Activated T-cell treated with anti-CD3 and anti-CD28 coated beads, Interleukin-2, amount 50 U/mL, for 4 hours (primary cell): ENCODE results near the gene DPP6. TPM values are rescaled to one million over a fixed set of nuclear protein-coding genes. Genes with fewer than 3 reads are reported as not detected.
A peak's percentile ranks its signal among the peaks of the same experiment; 100 is the strongest.
"Not testable (repeated sequence)": the region's sequence is repeated elsewhere in the genome, so short reads cannot be mapped to it uniquely, and the experiment has no call there.

Experiments
- ATAC-seq, 2 donors: fragments of 200-7000 bp; cut with Tn5 transposase; one replicate each; pipeline ENCODE4 v1.10.0; 2021
- DNase-seq: peaks from one replicate; pipeline ENCODE4 v3.0.0-alpha.2; 2020
- H3K27me3 Mint-ChIP-seq: one replicate; pipeline ENCODE4 v1.8.0; 2021; ENCODE audit warnings: low read depth, mixed read lengths
- H3K36me3 Mint-ChIP-seq: one replicate; pipeline ENCODE4 v1.8.0; 2022; ENCODE audit warnings: mixed read lengths; ENCODE audit not compliant: insufficient read depth
- H3K4me1 Mint-ChIP-seq: one replicate; pipeline ENCODE4 v1.8.0; 2021; ENCODE audit warnings: low read depth, mixed read lengths
- H3K4me3 Mint-ChIP-seq: one replicate; pipeline ENCODE4 v1.8.0; 2021; ENCODE audit warnings: mild to moderate bottlenecking, moderate library complexity, mixed read lengths
- H3K9me3 Mint-ChIP-seq: one replicate; pipeline ENCODE4 v1.8.0; 2021; ENCODE audit warnings: mixed read lengths
- total RNA-seq, 3 donors: library from RNA; stranded (reverse); gene quantifications; one replicate each; pipeline ENCODE4 v1.2.1, GENCODE V29; 2021

The DPP6 gene
- total RNA-seq, 3 donors from 2014 or later = not detected

- Mint-ChIP-seq H3K9me3 (peaks cover 3% of the 10 kb centered on the region), H3K27me3 (peaks cover 24% of the 10 kb centered on the region), H3K4me3 (no peak overlapping the region), H3K36me3 (no peaks in the 10 kb centered on the region), H3K4me1 (peaks cover 3% of the 10 kb centered on the region)
- ATAC-seq (no peak), DNase-seq (no peak)
Observed at GRCh38 chr7:154915600-154915999, 863.4 kb downstream of the DPP6 start.

DNA sequence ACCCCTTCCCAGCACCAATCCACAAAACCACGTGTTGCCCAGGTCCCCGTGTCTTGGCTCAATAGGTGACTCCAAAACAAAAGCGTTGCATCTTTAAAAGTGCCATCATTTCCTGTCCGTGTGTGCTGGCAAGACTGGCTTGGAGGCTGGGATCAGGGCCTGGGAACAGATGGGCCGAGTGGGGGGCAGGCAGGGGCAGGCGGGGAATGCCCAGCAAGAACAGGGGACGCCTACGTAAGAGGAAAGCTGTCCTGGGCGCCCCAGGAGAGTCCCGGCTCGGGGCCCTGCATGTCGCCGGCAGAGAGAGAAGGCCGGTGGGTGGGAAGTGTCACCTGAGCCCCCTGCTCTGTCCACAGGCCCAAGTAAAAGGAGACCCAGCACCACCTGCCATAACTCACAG, 864.2 kb downstream of the DPP6 start:
- ATAC-seq = no peak
- Mint-ChIP-seq H3K4me1 (peaks cover 3% of the 10 kb centered on the region), H3K27me3 (peaks cover 24% of the 10 kb centered on the region), H3K4me3 (no peak overlapping the region), H3K36me3 (no peaks in the 10 kb centered on the region), H3K9me3 (peaks cover 1% of the 10 kb centered on the region)
- DNase-seq = no peak

GRCh38 chr7:154916856-154917807, 864.9 kb downstream of the DPP6 start:
- H3K36me3 Mint-ChIP-seq = no peaks in the 10 kb centered on the region
- H3K4me3 Mint-ChIP-seq = no peak overlapping the region
- DNase-seq (no peak), ATAC-seq (no peak)
- peaks cover 3% of the 10 kb centered on the region for H3K4me1 Mint-ChIP-seq
- H3K9me3 Mint-ChIP-seq = no peaks in the 10 kb centered on the region
- peaks cover 24% of the 10 kb centered on the region for H3K27me3 Mint-ChIP-seq

DNA sequence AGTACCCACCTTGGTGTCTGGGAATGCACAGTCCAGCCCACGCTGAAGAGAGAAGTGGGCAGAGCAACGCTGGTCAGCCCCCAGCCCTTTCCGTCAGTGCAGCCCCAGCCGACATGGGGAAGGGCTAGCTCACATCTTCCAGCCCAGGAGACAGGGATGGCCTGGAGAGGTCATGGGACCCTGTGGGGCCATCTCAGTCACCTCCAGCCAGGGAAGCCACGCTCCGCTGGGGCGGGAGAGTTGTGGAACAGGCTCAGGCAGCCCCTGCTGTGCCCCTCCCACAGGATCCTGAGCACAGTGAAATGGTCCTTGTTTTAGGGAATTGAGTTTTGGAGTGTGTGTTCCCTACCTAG, 865.6 kb downstream of the DPP6 start:
- DNase-seq (no peak), ATAC-seq (no peak)
- peaks cover 26% of the 10 kb centered on the region for H3K27me3 Mint-ChIP-seq
- peaks cover 3% of the 10 kb centered on the region for H3K4me1 Mint-ChIP-seq
- no peaks in the 10 kb centered on the region for H3K36me3 Mint-ChIP-seq
- no peak overlapping the region for H3K4me3 Mint-ChIP-seq
- H3K9me3 Mint-ChIP-seq = no peaks in the 10 kb centered on the region

DNA sequence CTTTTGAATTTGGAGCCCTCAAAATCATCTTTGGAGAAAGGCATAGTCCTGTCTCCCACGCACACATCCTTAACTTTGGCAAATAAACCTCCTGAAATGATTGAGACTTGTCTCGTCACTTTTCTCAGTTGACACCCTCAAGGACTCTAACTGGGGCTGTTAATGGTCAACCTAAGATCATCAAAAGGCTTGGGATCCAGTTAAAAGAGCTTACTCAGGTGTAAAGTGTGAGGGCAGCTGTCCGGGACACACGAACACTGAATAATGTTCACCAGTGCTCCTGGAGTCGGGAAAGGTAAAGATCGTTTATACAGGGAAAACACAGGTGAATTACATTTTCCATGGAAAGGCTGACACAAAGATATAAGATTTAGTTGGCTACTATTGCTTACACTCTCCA, 866.1 kb downstream of the DPP6 start:
- ATAC-seq (no peak), DNase-seq (no peak)
- peaks cover 26% of the 10 kb centered on the region for H3K27me3 Mint-ChIP-seq
- H3K4me1 Mint-ChIP-seq = peaks cover 3% of the 10 kb centered on the region
- H3K4me3 Mint-ChIP-seq = no peak overlapping the region
- no peaks in the 10 kb centered on the region for H3K36me3 Mint-ChIP-seq
- no peaks in the 10 kb centered on the region for H3K9me3 Mint-ChIP-seq

DNA sequence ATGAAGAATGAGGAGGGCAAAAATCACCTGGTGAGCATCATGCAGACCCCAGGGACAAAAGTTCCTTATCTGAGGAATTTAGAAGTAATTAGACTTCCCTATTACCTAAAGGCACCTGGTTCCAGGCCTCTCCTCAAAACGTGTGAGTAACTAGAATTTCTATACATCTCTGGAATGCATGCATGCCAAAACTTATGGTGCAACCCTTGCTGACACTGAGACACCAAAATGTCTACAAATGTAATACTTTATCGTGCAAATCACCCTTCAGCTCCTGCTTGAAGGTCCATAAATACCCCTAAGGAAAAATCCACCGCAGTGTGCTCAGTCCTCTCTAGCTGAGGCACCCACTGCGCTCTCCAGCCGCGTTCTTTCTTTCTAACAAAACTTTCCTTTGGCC, 866.5 kb downstream of the DPP6 start:
- H3K36me3 Mint-ChIP-seq = no peaks in the 10 kb centered on the region

GRCh38 chr7:154919344-154920225, 867.4 kb downstream of the DPP6 start:
- ATAC-seq (no peak), DNase-seq (no peak)
- H3K27me3 Mint-ChIP-seq = peaks cover 18% of the 10 kb centered on the region
- H3K9me3 Mint-ChIP-seq = no peaks in the 10 kb centered on the region
- H3K4me3 Mint-ChIP-seq = no peak overlapping the region
- H3K36me3 Mint-ChIP-seq = no peaks in the 10 kb centered on the region
- no peaks in the 10 kb centered on the region for H3K4me1 Mint-ChIP-seq

More for the DNA sequence above, 866.5 kb downstream of the DPP6 start:
- Mint-ChIP-seq H3K4me3 (no peak overlapping the region), H3K4me1 (peaks cover 3% of the 10 kb centered on the region), H3K9me3 (no peaks in the 10 kb centered on the region), H3K27me3 (peaks cover 25% of the 10 kb centered on the region)
- no peak for DNase-seq
- ATAC-seq = no peak

- H3K4me1 Mint-ChIP-seq, H3K27me3 Mint-ChIP-seq, ATAC-seq, DNase-seq, H3K36me3 Mint-ChIP-seq, H3K9me3 Mint-ChIP-seq, H3K4me3 Mint-ChIP-seq: not testable (repeated sequence)
Observed at GRCh38 chr7:154922472-154922871, 870.3 kb downstream of the DPP6 start.

- no peaks in the 10 kb centered on the region for H3K27me3 Mint-ChIP-seq
- ATAC-seq = peak; percentile 54 to 58
- peaks cover 37% of the 10 kb centered on the region for H3K4me1 Mint-ChIP-seq
- H3K4me3 Mint-ChIP-seq = peak overlapping the region; percentile 96
- H3K36me3 Mint-ChIP-seq = no peaks in the 10 kb centered on the region
- no peaks in the 10 kb centered on the region for H3K9me3 Mint-ChIP-seq
- DNase-seq = peak; percentile 70
Observed at GRCh38 chr7:154927624-154928125, 875.5 kb downstream of the DPP6 start.

DNA sequence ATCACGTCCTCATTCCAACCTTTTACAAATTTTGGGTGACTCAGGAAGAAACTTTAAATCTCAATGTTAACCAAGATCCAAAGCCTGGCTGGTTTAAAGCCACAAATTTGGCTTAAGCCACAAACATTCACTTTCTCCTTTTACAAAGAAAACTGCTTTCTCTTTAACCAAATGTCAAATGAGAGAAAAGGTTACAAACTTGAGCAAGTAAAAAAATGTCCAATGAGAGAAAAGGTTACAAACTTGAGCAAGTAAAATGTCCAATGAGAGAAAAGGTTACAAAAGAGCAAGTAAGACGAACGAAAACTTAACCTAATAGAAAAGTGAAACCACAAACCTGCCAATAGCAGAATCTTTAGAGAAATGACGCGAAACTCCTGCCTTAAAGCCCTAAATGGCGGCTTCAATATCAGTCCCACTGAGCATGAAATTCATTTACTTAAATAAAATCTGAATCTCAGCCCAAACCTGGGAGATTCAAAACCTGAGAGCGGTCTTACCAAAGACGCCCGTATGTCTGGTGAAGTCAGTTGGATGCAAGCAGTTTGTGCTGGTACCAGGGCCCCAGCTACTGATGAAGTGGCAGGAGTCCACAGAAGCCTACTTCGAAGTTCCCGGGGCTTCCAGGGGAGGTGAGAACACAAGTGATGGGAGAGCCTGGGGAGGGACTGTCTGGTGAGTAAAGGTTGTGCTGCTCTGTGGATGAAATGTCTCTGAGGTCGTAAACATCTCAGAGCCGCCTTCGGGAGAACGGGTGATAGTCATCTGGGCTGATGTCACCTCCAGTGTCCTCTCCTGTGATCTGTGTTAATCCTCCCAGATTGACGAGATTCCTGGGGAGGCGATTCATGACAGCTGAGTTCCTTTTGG, 876.2 kb downstream of the DPP6 start:
- ATAC-seq = peak; percentile 85 to 86

GRCh38 chr7:154929006-154929726, 877.0 kb downstream of the DPP6 start:
- ATAC-seq (no peak), DNase-seq (no peak)
- Mint-ChIP-seq H3K36me3 (peaks cover 10% of the 10 kb centered on the region), H3K9me3 (peaks cover 7% of the 10 kb centered on the region), H3K4me1 (peaks cover 37% of the 10 kb centered on the region), H3K4me3 (peak overlapping the region; percentile 96), H3K27me3 (no peaks in the 10 kb centered on the region)

More for the DNA sequence above, 876.2 kb downstream of the DPP6 start:
- H3K36me3 Mint-ChIP-seq = peaks cover 5% of the 10 kb centered on the region
- H3K4me1 Mint-ChIP-seq = peaks cover 37% of the 10 kb centered on the region
- H3K4me3 Mint-ChIP-seq = peak overlapping the region; percentile 96
- peaks cover 2% of the 10 kb centered on the region for H3K9me3 Mint-ChIP-seq
- DNase-seq = no peak
- no peaks in the 10 kb centered on the region for H3K27me3 Mint-ChIP-seq

DNA sequence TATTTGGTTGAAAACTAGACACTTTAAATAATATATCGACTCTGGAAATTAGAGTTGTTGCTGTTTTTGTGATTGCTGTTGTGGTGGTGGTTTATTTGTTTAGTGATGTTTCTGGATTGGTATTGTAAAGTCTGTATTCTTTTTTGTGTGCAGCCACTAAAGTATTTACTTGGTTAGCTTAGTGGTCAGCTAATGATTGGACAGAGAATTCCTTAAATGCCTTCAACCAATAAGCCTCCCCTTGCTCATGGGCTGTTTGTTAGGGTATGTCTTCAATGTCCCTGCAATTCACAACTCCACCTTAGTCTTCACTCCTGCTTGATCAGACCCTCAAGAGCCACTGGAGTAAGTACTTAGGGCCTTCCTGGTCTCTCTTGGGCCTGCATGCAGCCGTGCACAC, 879.7 kb downstream of the DPP6 start:
- peaks cover 17% of the 10 kb centered on the region for H3K9me3 Mint-ChIP-seq
- no peaks in the 10 kb centered on the region for H3K27me3 Mint-ChIP-seq
- DNase-seq (no peak), ATAC-seq (no peak)
- peaks cover 25% of the 10 kb centered on the region for H3K36me3 Mint-ChIP-seq
- H3K4me3 Mint-ChIP-seq = no peak overlapping the region
- peaks cover 37% of the 10 kb centered on the region for H3K4me1 Mint-ChIP-seq

- not testable (repeated sequence) for ATAC-seq, DNase-seq, H3K27me3 Mint-ChIP-seq, H3K4me3 Mint-ChIP-seq
- Mint-ChIP-seq H3K4me1 (peaks cover 29% of the 10 kb centered on the region), H3K9me3 (peaks cover 17% of the 10 kb centered on the region), H3K36me3 (peaks cover 28% of the 10 kb centered on the region)
Observed at GRCh38 chr7:154934353-154934952, 882.3 kb downstream of the DPP6 start.
